Brain pericyte (primary cell): Measurements from ENCODE around the gene TGFBR3.
"Not testable (repeated sequence)": the region's sequence is repeated elsewhere in the genome, so short reads cannot be mapped to it uniquely, and the experiment has no call there.

Experiments
- DNase-seq: peaks from one replicate; pipeline ENCODE4 v3.0.0-alpha.2; 2012; ENCODE audit warnings: low read depth, low spot score

Gene TGFBR3

DNA sequence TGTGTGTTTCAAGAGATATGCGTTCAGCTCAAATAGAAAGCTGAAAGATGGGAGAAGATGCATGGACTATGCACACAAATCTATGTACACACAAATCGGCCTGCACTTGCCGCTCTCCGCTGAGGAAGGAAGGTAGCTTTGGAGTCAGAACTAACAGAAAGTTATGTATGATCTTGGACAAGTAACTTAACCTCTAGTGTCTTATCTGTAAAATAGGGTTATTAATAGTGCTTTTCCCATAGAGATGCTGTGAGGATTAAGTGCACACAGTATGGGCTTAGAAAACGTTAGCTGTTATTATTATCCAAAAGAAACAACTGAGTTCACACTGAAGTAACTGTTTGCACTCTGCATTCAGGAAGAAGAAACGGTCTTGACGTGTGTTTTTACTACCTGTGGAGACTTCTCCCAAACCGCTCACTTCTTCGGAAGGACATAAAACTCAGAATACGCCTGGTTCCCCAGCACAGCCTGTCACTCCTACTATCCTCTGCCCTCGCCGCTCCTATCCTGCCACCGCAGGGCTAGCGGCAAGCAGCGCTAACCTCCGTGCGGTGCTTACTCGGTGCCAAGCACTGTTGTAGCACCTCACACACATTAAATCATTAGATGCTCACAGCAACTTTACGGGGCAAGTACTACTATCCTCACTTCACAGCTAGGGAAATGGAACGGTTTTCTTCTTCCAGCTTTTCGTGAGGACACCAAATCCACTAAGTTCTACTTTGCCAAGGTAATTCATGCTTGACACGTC, 1.3 kb downstream of the TGFBR3 start:
- DNase-seq, result peak; percentile 13

DNA sequence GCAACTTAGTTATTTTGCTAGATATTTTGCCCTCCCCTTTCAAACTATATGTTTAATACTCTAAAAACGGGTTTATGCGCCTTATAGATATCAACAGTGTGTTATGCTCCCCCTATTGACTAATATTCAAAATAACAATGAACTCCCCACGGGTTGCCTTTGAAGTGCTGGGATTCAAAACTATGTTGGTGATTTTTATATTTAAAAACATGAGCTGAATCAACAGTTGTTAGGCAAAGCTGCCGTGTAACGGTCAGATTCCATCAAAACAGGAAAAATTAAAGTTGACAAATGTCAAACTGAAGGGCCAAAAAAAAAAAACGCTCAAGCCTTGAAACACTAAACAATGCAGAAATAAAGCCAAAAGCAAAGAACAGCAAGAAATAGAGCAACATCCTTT, 2.5 kb downstream of the TGFBR3 start:
- no peak for DNase-seq

DNA sequence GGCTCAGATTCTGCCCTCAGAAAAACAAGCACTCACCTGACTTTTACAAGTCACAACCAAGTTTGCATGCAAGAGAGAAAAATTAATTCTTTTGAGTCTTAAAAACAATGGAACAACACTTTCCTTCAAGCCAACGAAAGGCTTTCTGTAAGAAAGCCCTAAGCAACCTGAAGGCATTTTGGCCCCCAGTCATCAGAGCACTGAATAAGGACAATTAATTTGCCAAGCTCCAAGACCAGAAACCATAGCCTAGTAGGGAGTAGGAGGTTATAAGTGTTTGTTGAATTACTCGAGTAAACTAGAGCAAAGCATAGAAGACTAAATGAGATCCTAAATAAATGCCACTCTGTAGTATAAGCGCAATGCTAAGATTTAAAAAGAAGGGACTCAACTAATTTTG, 4.7 kb downstream of the TGFBR3 start:
- no peak for DNase-seq

DNA sequence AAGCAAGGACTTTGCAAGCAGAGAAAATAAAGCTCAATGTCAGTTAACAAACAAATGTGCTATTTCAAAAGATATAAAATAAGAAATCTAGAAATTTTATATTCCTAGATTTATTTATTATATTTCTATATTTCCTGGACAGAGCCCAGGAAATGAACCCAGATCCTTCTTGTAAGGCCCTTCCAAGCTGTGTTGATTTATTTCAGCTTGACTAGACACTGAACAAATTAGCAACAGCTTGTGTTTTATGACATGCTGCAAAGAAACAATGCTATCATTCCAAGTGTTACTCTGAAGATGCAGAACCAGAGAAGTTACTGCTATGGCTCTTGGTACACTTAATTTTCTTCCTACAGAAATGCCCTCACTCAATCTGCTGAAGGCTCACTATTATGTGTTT, 6.2 kb downstream of the TGFBR3 start:
- DNase-seq, result no peak

DNA sequence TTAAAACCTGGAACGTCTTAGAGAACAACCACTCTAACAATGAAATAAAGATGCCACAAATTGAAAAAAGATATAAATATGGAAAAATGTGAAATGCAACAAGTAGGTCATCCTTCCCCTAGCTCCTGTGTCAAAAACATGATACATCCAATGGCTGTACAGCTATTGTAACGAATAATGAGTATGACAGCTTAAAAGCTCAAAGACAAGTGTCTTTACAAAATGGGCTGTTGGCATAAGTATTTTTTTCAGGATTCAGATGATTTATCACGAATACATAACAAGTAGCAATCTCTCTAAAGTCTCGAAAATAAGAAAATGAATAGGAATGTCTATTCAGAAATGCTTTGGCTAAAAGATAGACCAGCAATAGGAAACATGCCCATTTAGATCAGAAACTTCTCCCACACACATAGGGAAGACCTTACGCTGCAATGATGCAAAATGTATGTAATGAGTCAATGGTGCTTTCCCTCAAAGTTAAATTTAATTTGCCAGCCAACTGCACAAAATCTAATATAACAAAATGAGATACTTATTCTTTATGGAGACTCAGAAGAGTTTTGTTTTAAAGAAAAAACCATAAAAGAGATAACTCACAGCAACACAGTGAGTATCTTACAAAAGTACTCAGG, 8.3 kb downstream of the TGFBR3 start:
- DNase-seq, result no peak

DNA sequence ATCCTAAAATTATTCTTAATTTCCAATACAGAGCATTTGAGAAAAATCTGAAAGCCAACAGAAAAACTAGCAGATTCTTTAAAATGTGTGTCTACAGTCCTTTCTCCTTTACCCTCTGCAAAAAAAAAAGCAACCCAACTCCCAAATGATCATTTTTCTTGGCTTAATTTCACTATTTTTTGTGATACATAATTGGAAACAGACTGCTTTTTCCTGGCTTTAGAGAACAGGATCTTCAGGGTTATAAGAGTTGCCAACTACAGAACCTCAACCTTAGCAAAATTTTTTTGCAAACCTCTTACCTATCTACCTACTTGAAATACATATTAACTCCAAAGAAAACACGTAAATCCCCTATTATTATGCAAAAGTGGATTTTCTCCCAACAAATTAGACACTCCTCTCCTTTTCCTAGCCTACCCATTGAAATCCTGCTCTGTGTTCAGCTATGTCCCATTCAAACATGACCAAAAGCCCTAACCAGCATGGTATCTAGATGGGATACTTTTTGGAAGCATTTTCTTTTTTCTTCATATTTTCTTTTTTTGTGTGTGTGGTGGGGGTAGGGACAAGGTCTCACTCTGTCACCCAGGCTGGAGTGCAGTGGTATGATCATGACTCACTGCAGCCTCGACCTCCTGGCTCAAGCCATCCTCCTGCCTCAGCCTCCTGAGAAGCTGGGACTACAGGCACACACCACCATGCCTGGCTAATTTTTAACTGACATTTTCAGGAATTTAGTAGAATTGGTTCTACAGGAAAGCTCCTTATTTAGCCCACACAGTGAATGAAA, 9.0 kb downstream of the TGFBR3 start:
- peak; percentile 6 for DNase-seq

DNA sequence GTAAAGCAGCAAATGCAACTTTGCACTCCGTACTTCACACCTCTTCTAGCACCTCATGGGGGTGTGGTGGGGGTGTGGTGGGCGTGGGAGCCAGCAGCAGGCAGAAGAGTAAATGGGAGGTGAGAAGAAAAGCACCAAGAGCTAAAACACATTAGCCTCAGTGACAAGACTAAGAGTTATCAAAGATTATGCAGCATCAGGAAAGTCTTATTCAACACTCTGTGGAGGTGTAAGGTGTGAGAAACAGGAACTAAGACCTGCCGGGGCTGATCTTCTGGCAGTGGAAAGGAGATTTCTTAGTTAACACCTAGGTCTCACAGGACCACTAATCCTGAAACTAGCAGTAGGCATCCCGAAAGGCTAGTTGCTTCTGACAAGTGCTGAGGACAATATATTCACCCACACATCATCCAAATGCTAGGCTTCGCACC, 9.9 kb downstream of the TGFBR3 start:
- no peak for DNase-seq

DNA sequence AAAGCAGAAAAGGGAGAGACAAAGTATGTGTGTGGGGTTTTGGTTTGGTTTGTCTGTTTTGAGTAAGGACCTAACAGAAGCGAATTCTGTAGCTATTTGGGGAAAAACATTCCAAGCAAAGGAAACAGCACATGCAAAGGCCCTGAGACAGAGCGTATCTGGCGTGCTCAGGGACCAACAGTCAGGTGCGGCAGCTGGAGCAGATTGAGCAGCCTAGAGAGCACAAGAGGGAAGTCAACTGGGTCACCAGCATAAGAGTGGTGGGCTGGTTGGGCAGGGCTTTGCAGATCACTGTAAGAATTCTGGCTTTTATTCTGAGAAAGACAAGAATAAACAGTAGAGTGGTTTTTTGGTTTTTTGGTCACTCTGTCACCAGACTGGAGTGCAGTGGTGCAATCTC, 11.8 kb downstream of the TGFBR3 start:
- DNase-seq, result no peak

DNA sequence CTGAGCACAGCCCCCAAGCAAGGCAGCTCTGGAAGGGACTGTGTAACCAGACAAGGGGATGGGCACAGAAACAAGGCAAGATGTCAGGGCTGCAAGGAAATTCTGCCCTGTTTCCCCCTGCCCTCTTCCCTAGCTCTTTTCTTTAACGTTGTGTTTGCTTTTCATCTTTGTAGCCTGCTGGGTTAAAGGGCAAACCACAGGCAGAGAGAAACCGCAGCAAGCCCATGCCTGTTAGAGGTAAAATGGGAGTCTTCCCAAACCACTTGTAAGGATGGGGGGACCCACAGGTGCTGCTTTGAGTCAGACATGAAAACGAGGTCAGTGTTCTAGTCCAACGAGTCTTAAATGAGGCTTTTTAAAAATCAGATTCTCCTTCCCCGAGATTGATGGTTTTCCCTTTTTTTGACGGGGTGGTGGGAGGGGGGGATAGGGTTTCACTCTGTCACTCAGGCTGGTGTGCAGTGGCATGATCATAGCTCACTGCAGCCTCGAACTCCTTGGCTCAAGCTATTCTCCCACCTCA, 13.3 kb downstream of the TGFBR3 start:
- no peak for DNase-seq

DNA sequence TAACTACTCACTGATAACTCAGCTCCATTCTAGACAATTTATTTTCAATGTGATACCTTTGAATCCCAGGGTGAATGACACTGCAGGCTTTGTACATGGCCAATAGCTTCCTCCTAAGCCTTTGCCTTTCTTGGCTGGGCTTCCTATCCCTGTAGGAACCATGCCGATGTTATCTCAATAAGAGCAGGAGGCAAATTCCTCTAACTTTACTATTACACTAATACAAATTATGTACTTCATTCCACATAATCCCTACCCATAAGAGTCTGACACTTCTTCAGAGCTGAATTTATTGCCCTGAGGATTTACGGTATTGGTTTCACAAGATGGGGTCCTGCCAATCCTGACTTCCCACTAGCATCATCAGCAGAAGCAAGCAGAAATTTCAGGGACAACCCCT, 14.0 kb downstream of the TGFBR3 start:
- no peak for DNase-seq

DNA sequence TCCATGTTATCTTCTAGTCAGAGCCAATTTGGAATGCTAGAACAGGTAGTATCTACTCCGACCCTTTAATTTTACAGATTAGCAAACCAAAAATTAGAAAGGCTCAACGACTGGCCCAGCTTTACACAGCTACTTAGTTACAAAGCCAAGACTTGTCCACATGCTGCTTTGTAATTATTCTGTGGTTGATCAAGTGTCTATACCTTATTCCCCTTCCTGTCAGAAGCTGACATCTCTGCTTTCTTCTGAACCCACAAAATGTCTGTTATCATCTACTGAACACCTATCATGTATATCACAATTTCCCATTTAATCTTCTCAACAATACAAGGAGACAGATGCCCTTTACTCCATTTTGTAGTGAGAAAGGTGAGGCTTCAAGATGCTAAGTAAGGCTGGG, 15.6 kb downstream of the TGFBR3 start:
- DNase-seq, result no peak

DNA sequence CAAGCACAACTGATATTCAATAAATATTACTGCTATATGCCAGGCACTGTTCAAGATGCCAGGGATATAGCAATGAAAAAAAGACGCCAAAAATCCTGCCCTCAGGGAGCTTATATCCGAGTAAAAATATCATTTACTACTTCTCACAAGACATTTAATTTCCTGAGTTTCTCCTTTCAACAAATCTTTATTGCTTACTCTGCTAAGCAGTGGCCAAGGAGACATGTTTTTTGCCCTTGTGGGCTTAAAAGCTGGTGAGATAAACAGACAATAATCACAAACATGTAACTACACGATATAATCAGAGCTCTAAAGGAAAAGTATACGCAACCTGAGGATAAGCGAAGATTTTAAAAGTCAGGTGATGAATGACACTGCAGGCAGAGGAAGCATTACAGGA, 19.5 kb downstream of the TGFBR3 start:
- no peak for DNase-seq

DNA sequence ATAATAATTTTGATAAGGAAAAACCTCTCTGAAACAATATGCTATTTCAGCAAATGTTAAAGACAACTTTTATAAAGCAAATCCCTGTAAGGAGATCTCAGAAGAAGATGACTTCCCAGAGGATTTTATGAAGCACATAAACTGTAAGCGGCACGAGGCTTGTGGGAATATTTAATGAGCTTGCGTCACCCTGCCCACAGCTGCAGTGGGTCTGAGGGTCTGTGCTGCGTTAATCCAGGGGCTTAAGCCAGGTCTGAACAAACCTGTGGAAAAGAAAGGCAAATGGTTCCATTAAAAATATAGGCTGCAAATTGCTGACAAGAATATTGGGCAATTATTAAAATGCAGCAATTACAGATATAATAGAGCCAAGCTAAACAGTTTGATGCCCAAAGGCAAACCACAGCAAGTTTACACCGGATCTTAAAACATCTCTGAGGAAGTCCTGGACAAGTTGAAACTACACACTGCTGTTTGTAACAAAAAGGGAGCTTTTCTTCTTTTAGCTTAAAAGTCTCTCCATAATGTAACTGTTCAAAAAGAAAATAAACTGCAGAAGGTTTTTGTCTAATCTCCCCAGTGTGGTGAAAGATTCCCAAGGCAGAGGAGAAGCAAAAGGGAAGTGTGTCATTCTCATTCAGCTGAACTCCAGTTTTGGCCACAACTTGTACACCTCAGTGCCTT, 21.8 kb downstream of the TGFBR3 start:
- DNase-seq, result no peak

DNA sequence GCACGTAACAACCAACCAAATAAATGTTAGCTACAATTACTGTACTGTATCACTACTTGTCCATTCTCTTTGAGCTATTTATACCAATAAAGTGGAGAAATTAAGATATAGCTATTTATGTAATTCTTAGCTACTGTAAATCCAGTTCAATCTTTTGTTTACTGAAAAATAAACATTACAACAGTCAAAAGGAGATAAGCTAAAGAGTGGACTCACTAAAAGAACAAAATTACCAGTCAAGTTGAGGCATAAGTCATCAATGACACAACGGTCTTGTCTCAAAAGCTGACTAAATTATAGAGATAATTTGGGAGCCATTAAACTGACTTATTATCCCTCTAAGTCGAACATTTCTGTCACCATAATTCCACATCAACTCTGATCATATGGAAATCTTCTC, 22.5 kb downstream of the TGFBR3 start:
- no peak for DNase-seq

DNA sequence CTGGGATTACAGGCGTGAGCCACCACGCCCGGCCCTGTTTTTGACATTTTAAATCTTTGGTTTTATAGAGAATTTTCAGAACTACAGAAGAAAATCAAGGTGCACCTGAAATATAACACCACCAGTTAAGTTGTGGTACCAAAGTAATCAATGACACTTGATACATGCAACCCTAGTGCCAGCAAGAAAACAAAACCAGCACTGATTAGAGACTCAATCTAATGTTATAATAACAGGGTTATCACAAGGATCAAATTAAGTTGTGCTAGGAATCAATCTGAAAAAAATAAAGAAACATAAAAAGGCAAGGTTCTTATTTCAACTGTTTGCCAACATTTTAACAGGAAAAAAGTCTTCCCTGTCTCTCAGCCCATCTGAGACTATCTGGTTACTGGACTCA, 23.8 kb downstream of the TGFBR3 start:
- no peak for DNase-seq

DNA sequence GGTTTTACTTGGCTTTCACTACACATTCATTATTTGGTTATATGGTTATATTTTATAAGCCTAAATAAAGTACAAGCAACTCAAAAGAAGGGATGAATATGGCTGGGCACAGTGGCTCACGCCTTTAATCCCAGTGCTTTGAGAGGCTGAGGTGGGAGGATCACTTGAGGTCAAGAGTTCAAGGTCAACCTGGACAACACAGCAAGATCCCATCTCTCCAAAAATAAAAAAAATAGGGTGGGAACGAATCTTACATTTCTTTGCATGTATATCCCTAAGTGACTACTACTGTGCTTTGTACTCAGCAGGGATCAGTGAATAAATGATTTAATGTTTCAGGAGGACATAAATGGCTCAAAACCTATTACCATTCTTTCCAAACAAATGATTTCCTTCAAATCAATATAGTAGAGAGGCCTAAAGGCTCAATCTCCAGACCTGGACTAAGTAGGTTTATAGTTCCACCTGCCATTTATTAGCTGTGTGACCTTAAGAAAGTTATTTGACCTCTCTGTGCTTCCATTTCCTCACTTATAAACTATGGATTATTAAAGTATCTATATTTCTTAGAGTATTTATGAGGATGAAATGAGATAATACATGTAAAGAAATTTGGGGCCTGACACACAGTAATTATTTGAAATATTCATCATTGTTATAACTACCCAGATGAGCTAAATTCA, 28.3 kb downstream of the TGFBR3 start:
- no peak for DNase-seq

DNA sequence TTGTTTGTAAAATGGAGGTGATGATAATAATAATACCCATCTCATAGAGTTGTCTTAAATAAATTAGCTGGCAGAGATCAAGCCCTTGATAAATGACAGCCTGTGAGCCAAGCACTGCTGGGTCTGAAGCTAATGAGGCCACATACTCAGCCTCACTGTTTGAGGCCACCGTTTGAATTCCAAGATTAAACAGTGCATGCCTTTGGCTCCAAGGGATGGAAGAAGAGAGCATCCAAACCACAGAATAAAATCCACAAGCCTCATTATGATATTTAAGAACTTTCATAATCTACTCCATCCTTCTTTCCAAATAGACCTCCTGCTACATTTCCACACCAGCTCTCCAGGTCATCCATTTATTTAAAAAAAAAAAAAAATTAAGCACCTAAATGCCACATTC, 29.0 kb downstream of the TGFBR3 start:
- no peak for DNase-seq

DNA sequence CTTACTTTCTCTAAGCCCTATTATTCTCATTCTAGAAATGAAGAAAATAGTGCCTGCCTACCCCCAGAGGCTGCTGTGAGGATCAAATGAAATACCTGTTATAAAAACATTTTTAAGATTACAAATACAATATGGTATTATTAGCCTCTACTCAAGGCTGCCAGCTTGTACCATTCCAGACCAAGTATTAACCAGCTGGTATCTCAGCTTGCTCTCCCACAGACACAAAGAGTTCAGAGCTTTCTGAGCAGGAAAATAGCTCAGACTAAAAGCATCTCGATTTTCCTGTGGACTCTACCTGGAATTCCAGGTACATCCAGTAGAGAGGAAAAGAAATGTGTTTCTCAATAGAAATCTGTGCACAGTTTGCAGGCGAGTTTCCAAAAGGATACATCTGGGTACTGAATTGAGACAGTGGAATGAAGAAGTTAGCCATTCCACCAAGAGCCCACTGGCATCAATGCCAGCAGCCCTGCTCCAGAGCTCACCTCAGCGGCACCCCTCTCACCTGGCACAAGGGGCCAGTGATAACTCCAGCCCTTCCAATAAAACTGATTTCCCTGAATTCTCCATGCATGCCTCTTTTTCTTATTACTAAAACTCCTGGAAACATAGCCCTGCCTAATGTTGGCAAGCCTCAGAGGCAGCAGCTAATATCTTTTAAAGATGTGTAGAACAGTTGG, 31.0 kb downstream of the TGFBR3 start:
- no peak for DNase-seq

DNA sequence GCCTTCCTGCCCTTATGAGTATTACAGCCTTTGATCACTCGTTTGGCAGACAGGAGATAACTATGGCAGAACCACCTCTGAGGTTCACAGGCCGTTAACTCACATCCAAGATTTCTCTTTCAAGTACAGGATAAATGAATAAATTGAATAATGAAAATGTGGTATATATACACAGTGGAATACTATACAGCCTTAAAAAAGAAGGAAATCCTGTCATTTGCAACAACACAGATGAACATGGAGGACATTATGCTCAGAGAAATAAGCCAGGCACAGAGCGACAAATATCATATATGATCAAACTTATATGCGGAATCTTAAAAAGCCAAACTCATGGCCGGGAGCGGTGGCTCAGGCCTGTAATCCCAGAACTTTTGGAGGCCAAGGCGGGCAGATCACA, 32.6 kb downstream of the TGFBR3 start:
- no peak for DNase-seq

DNA sequence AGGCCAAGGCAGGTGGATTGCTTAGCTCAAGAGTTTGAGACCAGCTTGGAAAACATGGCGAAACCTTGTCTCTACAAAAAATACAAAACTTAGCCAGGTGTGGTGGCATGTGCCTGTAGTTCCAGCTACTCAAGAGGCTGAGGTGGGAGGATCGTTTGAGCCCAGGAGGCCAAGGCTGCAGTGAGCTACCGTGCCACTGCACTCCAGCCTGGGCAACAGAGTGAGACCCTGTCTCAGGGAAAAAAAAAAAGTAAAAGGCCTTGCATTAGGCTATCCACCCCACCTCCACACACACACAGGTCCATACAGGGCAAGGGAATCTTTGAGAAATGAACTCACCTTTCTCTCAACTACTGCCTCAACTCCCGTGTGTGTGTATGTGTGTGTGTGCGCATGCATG, 33.9 kb downstream of the TGFBR3 start:
- DNase-seq, result not testable (repeated sequence)
